HepG2 (cell line): Measurements from ENCODE around the gene PPCDC. TPM values are rescaled to one million over a fixed set of nuclear protein-coding genes. Genes with fewer than 3 reads are reported as not detected.

Experiments
- AGO2 ChIP-seq: fragments of 200-400 bp; formaldehyde crosslinking; optimal IDR thresholded peaks from 2 replicates; pipeline ENCODE3; 2017; ENCODE audit warnings: mild to moderate bottlenecking, low read depth, low read length, moderate library complexity
- FOXK2 ChIP-seq: fragments of 450-650 bp; IDR thresholded peaks from 2 replicates; pipeline ENCODE4 v1.6.1; 2016
- JDP2 ChIP-seq: sonication (generic); formaldehyde crosslinking; IDR thresholded peaks from 2 replicates; pipeline ENCODE4 v1.8.1; 2022; ENCODE audit warnings: missing genetic modification reagents, borderline replicate concordance
- MXI1 ChIP-seq: IDR thresholded peaks from 3 replicates; pipeline ENCODE4 v1.6.1; 2012; ENCODE audit warnings: low read depth, low read length, inconsistent platforms, borderline replicate concordance
- NR1H2 ChIP-seq: sonication (generic); formaldehyde crosslinking; IDR thresholded peaks from 2 replicates; pipeline ENCODE4 v1.8.1; 2022; ENCODE audit warnings: low read depth, missing genetic modification reagents, borderline replicate concordance
- SALL1 ChIP-seq: sonication (generic); formaldehyde crosslinking; IDR thresholded peaks from 2 replicates; pipeline ENCODE4 v1.8.0; 2022; ENCODE audit warnings: mild to moderate bottlenecking, missing genetic modification reagents
- SRSF4 ChIP-seq: fragments of 200-400 bp; formaldehyde crosslinking; IDR thresholded peaks from one replicate; pipeline ENCODE4 v1.6.1; 2018; ENCODE audit warnings: mild to moderate bottlenecking, low read depth, low read length, moderate library complexity; ENCODE audit not compliant: poor library complexity, severe bottlenecking
- TOPORS ChIP-seq: sonication (generic); formaldehyde crosslinking; IDR thresholded peaks from 2 replicates; pipeline ENCODE4 v1.8.0; 2023; ENCODE audit warnings: mild to moderate bottlenecking, missing genetic modification reagents
- ZNF263 ChIP-seq: sonication (generic); formaldehyde crosslinking; IDR thresholded peaks from 2 replicates; pipeline ENCODE4 v1.4.0; 2020; ENCODE audit warnings: missing genetic modification reagents
- ZNF550 ChIP-seq: sonication (generic); formaldehyde crosslinking; IDR thresholded peaks from 2 replicates; pipeline ENCODE4 v1.4.0; 2020; ENCODE audit warnings: mild to moderate bottlenecking, missing genetic modification reagents, borderline replicate concordance
- ZNF775 ChIP-seq: sonication (generic); formaldehyde crosslinking; IDR thresholded peaks from 2 replicates; pipeline ENCODE4 v1.4.0; 2020; ENCODE audit warnings: missing genetic modification reagents, mild to moderate bottlenecking, moderate library complexity, borderline replicate concordance
- ZZZ3 ChIP-seq: sonication (generic); formaldehyde crosslinking; IDR thresholded peaks from 2 replicates; pipeline ENCODE4 v1.4.0; 2020; ENCODE audit warnings: missing genetic modification reagents, mild to moderate bottlenecking, borderline replicate concordance
- polyA plus RNA-seq, 8 experiments: library from polyadenylated mRNA; depleted of rRNA in 3 of 8; stranded (reverse) in 7 of 8; unstranded in 1 of 8; fragments of >200 nt; fragmentation: Illumina TruSeq in 4 of 8; extraction: Trizol in 4 of 8; gene quantifications; 2 replicates each; pipeline versions ENCODE4 v1.2.1 to v1.2.3, GENCODE V29; 2011 to 2016; ENCODE audit warnings: low read depth in 4 of 8, missing spikeins in 1 of 8, mixed read lengths in 1 of 8; ENCODE audit not compliant: insufficient read depth in 1 of 8
- total RNA-seq, 5 experiments: library from RNA; depleted of rRNA; stranded (reverse); fragments of >200 nt; fragmentation: Illumina TruSeq; extraction: Trizol; gene quantifications; 2 replicates each; pipeline ENCODE4 v1.2.3, GENCODE V29; 2016; ENCODE audit warnings: low read depth in 1 of 5
- TF ChIP-seq, protein P1 (sequence below): sonication (generic); formaldehyde crosslinking; IDR thresholded peaks from 2 replicates; pipeline ENCODE4 v1.5.0; 2020; ENCODE audit warnings: mild to moderate bottlenecking, missing genetic modification reagents, borderline replicate concordance
- TF ChIP-seq, protein P2 (sequence below): sonication (generic); formaldehyde crosslinking; IDR thresholded peaks from 2 replicates; pipeline ENCODE4 v1.8.1; 2023; ENCODE audit warnings: mild to moderate bottlenecking, moderate library complexity, missing genetic modification reagents
- TF ChIP-seq, protein P3 (sequence below): sonication (generic); formaldehyde crosslinking; IDR thresholded peaks from 2 replicates; pipeline ENCODE4 v1.4.0; 2020; ENCODE audit warnings: missing genetic modification reagents
- TF ChIP-seq, protein P4 (sequence below): sonication (generic); formaldehyde crosslinking; IDR thresholded peaks from 2 replicates; pipeline ENCODE4 v1.5.0; 2020; ENCODE audit warnings: mild to moderate bottlenecking, missing genetic modification reagents, moderate library complexity
- TF ChIP-seq, protein P5 (sequence below): sonication (generic); formaldehyde crosslinking; IDR thresholded peaks from 2 replicates; pipeline ENCODE4 v1.5.0; 2020; ENCODE audit warnings: missing genetic modification reagents

PPCDC gene
- total and polyA plus RNA-seq, 2 of the 13 experiments (the other 11 are each of a cell fraction or from before 2014, with no cell fraction given), result 12.3 to 12.8 TPM

DNA sequence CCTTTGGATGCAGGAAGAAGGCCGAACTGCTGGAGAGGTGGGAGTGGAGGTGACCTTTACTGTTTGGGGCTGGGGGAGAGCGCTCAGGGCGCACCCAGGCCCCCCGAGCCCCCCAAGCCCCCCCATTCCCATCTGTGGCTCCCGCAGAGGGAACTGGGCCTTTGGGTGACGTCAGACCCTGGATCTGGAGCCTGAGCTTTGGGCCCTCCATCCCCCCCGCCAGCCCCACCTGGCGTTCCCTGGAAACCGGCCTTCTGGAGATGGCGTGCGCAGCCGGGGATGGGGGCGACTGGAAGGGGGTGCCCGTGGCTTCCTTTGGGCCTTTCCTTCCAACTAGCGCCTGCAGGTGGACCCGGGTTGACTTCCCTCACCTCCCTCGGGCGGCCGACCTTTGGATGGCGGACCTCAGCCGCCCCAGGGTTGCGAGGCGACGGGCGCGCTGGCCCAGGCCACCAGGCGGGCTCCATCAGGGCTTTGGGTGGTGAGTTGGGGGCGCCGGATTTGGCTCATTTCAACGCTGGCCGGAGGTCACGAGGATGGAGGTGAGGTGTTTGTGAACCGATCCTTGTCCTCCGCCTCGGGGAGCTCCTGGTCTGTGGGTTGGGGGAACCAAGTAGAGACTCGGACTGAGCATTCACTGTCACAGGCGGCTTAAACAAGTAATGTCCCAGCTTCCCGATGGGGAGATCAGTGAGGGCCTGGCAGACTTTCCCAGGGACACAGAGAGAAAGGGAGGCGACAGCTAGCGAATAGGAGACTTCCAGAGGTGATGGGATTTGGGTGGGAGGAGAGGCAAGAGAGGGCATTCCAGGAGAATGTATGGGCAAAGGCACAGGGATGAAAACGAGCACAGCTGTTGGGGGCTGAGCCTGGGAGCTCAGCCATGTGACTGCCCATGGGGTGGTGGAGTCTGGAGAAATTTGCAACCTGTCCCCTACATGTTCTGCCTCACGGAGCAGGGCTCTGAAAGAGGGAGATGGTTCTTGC, 27.3 kb upstream of the PPCDC start (continued):
- TF ChIP-seq TOPORS (CRISPR knock-in tag), result no peak
- TF ChIP-seq MXI1, result 0 out of 3 replicates have a peak, but pooled peaks have one; percentile 11
- no peak for TF ChIP-seq FOXK2
- TF ChIP-seq, protein P1, sequence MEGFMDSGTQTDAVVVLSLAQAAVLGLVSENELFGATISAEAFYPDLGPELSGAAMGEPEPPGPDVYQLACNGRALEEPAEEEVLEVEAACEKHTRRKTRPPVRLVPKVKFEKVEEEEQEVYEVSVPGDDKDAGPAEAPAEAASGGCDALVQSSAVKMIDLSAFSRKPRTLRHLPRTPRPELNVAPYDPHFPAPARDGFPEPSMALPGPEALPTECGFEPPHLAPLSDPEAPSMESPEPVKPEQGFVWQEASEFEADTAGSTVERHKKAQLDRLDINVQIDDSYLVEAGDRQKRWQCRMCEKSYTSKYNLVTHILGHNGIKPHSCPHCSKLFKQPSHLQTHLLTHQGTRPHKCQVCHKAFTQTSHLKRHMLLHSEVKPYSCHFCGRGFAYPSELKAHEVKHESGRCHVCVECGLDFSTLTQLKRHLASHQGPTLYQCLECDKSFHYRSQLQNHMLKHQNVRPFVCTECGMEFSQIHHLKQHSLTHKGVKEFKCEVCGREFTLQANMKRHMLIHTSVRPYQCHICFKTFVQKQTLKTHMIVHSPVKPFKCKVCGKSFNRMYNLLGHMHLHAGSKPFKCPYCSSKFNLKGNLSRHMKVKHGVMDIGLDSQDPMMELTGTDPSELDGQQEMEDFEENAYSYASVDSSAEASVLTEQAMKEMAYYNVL (CRISPR knock-in tag), result no peak
- TF ChIP-seq SRSF4, result no peak
- no peak for TF ChIP-seq AGO2
- peak; percentile 30; the same call in 1 of the 2 replicates for TF ChIP-seq ZZZ3 (CRISPR knock-in tag)
- no peak for TF ChIP-seq NR1H2
- TF ChIP-seq, protein P2, sequence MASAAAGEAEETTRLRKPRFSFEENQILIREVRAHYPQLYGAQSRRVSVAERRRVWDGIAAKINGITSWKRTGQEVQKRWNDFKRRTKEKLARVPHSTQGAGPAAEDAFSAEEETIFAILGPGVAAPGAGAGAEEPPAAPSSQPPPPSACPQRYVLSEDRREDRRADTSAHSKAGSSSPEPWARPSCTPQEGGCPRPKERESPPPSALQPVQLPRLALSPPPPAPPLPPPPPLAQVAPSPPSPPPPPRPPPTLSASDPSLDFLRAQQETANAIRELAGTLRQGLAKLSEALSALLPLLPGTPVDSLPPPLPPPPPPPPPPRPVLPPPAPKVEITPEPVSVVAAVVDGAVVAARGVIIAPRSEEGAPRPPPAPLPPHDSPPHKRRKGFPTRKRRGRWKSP, result no peak
- TF ChIP-seq, protein P3, sequence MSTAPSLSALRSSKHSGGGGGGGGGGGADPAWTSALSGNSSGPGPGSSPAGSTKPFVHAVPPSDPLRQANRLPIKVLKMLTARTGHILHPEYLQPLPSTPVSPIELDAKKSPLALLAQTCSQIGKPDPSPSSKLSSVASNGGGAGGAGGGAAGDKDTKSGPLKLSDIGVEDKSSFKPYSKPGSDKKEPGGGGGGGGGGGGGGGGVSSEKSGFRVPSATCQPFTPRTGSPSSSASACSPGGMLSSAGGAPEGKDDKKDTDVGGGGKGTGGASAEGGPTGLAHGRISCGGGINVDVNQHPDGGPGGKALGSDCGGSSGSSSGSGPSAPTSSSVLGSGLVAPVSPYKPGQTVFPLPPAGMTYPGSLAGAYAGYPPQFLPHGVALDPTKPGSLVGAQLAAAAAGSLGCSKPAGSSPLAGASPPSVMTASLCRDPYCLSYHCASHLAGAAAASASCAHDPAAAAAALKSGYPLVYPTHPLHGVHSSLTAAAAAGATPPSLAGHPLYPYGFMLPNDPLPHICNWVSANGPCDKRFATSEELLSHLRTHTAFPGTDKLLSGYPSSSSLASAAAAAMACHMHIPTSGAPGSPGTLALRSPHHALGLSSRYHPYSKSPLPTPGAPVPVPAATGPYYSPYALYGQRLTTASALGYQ (CRISPR knock-in tag), result no peak
- peak; percentile 26; the same call in 1 of the 2 replicates for TF ChIP-seq SALL1 (CRISPR knock-in tag)
- TF ChIP-seq, protein P4, sequence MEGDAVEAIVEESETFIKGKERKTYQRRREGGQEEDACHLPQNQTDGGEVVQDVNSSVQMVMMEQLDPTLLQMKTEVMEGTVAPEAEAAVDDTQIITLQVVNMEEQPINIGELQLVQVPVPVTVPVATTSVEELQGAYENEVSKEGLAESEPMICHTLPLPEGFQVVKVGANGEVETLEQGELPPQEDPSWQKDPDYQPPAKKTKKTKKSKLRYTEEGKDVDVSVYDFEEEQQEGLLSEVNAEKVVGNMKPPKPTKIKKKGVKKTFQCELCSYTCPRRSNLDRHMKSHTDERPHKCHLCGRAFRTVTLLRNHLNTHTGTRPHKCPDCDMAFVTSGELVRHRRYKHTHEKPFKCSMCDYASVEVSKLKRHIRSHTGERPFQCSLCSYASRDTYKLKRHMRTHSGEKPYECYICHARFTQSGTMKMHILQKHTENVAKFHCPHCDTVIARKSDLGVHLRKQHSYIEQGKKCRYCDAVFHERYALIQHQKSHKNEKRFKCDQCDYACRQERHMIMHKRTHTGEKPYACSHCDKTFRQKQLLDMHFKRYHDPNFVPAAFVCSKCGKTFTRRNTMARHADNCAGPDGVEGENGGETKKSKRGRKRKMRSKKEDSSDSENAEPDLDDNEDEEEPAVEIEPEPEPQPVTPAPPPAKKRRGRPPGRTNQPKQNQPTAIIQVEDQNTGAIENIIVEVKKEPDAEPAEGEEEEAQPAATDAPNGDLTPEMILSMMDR, result peak; percentile 26; the same call in 1 of the 2 replicates
- TF ChIP-seq, protein P5, sequence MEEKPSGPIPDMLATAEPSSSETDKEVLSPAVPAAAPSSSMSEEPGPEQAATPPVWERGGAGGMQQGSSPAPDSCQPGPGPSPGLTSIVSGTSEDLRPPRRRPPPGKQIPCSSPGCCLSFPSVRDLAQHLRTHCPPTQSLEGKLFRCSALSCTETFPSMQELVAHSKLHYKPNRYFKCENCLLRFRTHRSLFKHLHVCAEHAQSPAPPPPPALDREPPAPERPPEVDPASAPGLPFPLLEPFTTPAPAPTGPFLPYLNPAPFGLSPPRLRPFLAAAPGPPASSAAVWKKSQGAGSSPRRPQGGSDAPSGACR, result no peak
- TF ChIP-seq ZNF550, result no peak
- no peak for TF ChIP-seq ZNF263 (CRISPR knock-in tag)
- TF ChIP-seq ZNF775 (CRISPR knock-in tag), result no peak
- TF ChIP-seq JDP2, result no peak
